Hepatocyte (in vitro differentiated cells): Measurements from ENCODE around the gene APOB. TPM values are rescaled to one million over a fixed set of nuclear protein-coding genes. Genes with fewer than 3 reads are reported as not detected.

ENCODE experiments used
- DNase-seq: peaks from one replicate; pipeline ENCODE4 v3.0.0-alpha.2; 2016; ENCODE audit warnings: low spot score
- H2AFZ ChIP-seq: fragments of 200-600 bp; sonication (generic); 2 replicates; pipeline ENCODE4 v1.6.0; 2016; ENCODE audit warnings: antibody characterized with exemption, mild to moderate bottlenecking
- H3K27ac ChIP-seq: fragments of 200-600 bp; sonication (generic); 2 replicates; pipeline ENCODE4 v1.5.1; 2016; ENCODE audit warnings: mild to moderate bottlenecking
- H3K27me3 ChIP-seq: fragments of 200-600 bp; sonication (generic); 2 replicates; pipeline ENCODE4 v1.6.1; 2016
- H3K36me3 ChIP-seq: fragments of 200-600 bp; sonication (generic); replicated peaks from 2 replicates; pipeline ENCODE4 v1.5.1; 2016; ENCODE audit warnings: low read depth; ENCODE audit not compliant: insufficient read depth
- H3K4me1 ChIP-seq: fragments of 200-600 bp; sonication (generic); 2 replicates; pipeline ENCODE4 v1.5.1; 2016; ENCODE audit warnings: mild to moderate bottlenecking, moderate library complexity; ENCODE audit not compliant: insufficient read depth
- H3K4me2 ChIP-seq: fragments of 200-600 bp; sonication (generic); 2 replicates; pipeline ENCODE4 v1.6.0; 2016
- H3K4me3 ChIP-seq: fragments of 200-600 bp; sonication (generic); 2 replicates; pipeline ENCODE4 v1.5.1; 2016; ENCODE audit warnings: mild to moderate bottlenecking
- H3K79me2 ChIP-seq: fragments of 200-600 bp; sonication (generic); 2 replicates; pipeline ENCODE4 v1.6.0; 2017; ENCODE audit warnings: mild to moderate bottlenecking
- H3K9me2 ChIP-seq: fragments of 200-600 bp; sonication (generic); replicated peaks from 2 replicates; pipeline ENCODE4 v1.6.0; 2017; ENCODE audit warnings: mild to moderate bottlenecking; ENCODE audit not compliant: insufficient read depth
- H3K9me3 ChIP-seq: fragments of 200-600 bp; sonication (generic); 2 replicates; pipeline ENCODE4 v1.5.1; 2016; ENCODE audit warnings: low read depth, mild to moderate bottlenecking
- H4K20me1 ChIP-seq: fragments of 200-600 bp; sonication (generic); 2 replicates; pipeline ENCODE4 v1.6.0; 2016; ENCODE audit warnings: mild to moderate bottlenecking; ENCODE audit not compliant: insufficient read depth, poor library complexity, severe bottlenecking
- CTCF ChIP-seq: fragments of 200-600 bp; sonication (generic); IDR thresholded peaks from 2 replicates; pipeline ENCODE4 v1.5.1; 2016; ENCODE audit warnings: antibody characterized with exemption, mild to moderate bottlenecking; ENCODE audit not compliant: poor library complexity
- EZH2 ChIP-seq: fragments of 200-600 bp; sonication (generic); IDR thresholded peaks from 2 replicates; pipeline ENCODE4 v1.6.1; 2016; ENCODE audit warnings: antibody characterized with exemption, mild to moderate bottlenecking, borderline replicate concordance
- EZH2phosphoT487 ChIP-seq: fragments of 200-600 bp; sonication (generic); IDR thresholded peaks from one replicate; pipeline ENCODE4 v1.6.1; 2018; ENCODE audit warnings: antibody characterized with exemption, mild to moderate bottlenecking, low read depth, moderate library complexity; ENCODE audit not compliant: unreplicated experiment, severe bottlenecking
- WGBS: methylation state at CpG from one replicate; pipeline ENCODE4 v1.1.6; 2016; ENCODE audit warnings: low lambda C conversion rate; ENCODE audit errors: missing lambda C conversion rate; 5-methylcytosine and 5-hydroxymethylcytosine counted together
- polyA plus RNA-seq: library from polyadenylated mRNA; unstranded; fragments of >200 nt; fragmentation: Nextera tagmentation; extraction: Ambion mirVana; gene quantifications from 2 replicates; pipeline ENCODE4 v1.2.1, GENCODE V29; 2016
- total RNA-seq: library from RNA; depleted of rRNA; stranded (reverse); fragments of >200 nt; gene quantifications from 2 replicates; pipeline ENCODE4 v1.2.3, GENCODE V29; 2014

Gene APOB
- total and polyA plus RNA-seq, 2 experiments from 2014 or later = 184 to 814 TPM

- H3K4me2 ChIP-seq = no peak overlapping the region
- no peaks in the 10 kb centered on the region for H3K9me2 ChIP-seq
- no peaks in the 10 kb centered on the region for H3K36me3 ChIP-seq
- H3K9me3 ChIP-seq = peaks cover 3% of the 10 kb centered on the region
- H2AFZ ChIP-seq = no peak overlapping the region
- H3K79me2 ChIP-seq = no peaks in the 10 kb centered on the region
- WGBS = 96% methylated on average over 9 of the region's 9 CpGs
- no peak overlapping the region for H3K4me3 ChIP-seq
- no peak overlapping the region for H3K27ac ChIP-seq
- H3K4me1 ChIP-seq = no peaks in the 10 kb centered on the region
- no peaks in the 10 kb centered on the region for H4K20me1 ChIP-seq
- DNase-seq = no peak
- H3K27me3 ChIP-seq = no peaks in the 10 kb centered on the region
- no peak for TF ChIP-seq EZH2
- no peak for TF ChIP-seq CTCF
- no peak for TF ChIP-seq EZH2phosphoT487
Measured at GRCh38 chr2:21008014-21008789, 35.7 kb downstream of the APOB start.

DNA sequence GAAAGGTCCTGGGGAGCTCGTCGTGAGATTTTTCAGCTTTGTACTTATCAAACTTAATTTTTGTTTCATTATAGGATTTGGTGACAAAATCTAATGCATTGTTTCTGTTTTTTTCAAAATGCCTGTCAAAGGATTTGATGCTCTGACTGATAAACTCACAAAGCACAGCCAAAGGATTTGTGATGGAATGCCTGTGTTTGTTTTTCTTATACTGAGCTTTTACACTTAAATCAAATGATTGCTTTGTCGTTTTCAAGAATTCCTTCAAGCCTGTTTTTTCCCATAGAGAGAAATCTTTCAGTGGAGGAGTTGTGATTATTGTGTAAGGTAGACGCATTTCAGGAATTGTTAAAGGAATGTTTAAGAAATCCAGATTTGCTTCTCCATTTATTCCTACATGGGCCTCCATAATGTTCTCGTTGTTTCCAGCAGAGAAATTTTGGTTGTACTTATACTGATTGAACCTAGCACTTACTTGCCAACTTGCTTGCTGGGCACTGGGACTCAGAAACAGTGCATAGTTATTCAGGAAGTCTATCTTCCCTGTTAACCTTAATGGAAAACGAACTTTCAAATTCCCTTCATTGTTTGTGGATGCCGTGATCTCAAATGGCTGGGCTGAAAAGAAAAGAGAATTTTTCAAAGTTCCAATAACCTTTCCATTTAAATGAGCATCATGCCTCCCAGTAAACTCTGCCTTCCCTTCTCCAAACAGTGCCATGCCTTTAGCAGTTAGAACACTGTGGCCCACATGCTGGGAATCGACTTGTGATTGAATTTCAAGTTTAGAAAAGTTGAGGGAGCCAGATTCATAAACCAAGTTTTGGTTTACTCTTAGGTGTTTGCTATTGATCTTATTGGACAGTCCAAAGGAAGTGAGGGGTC lies 36.5 kb downstream of the APOB start:
- Histone ChIP-seq H3K4me3 (no peak overlapping the region), H4K20me1 (no peaks in the 10 kb centered on the region), H3K4me2 (no peak overlapping the region), H3K79me2 (no peaks in the 10 kb centered on the region), H3K9me2 (no peaks in the 10 kb centered on the region), H3K36me3 (no peaks in the 10 kb centered on the region), H3K4me1 (no peaks in the 10 kb centered on the region), H3K27me3 (no peaks in the 10 kb centered on the region), H3K9me3 (peaks cover 3% of the 10 kb centered on the region), H3K27ac (no peak overlapping the region), H2AFZ (no peak overlapping the region)
- no peak for TF ChIP-seq EZH2phosphoT487
- no peak for TF ChIP-seq EZH2
- no peak for TF ChIP-seq CTCF
- 86% methylated on average over 8 of the region's 8 CpGs for WGBS
- no peak for DNase-seq

GRCh38 chr2:21006423-21007128 lies 37.3 kb downstream of the APOB start:
- no peaks in the 10 kb centered on the region for H3K9me2 ChIP-seq
- H3K9me3 ChIP-seq = peaks cover 3% of the 10 kb centered on the region
- H3K79me2 ChIP-seq = no peaks in the 10 kb centered on the region
- no peaks in the 10 kb centered on the region for H4K20me1 ChIP-seq
- H2AFZ ChIP-seq = no peak overlapping the region
- no peak overlapping the region for H3K4me2 ChIP-seq
- no peaks in the 10 kb centered on the region for H3K27me3 ChIP-seq
- no peak for DNase-seq
- 89% methylated on average over 6 of the region's 6 CpGs for WGBS
- H3K4me1 ChIP-seq = no peaks in the 10 kb centered on the region
- no peak overlapping the region for H3K4me3 ChIP-seq
- no peak overlapping the region for H3K27ac ChIP-seq
- no peaks in the 10 kb centered on the region for H3K36me3 ChIP-seq
- no peak for TF ChIP-seq EZH2phosphoT487
- no peak for TF ChIP-seq EZH2
- no peak for TF ChIP-seq CTCF
